A549 (cell line): ENCODE measurements around the gene POMT1. TPM values are rescaled to one million over a fixed set of nuclear protein-coding genes. Genes with fewer than 3 reads are reported as not detected.

Source experiments
- ATAC-seq, 2 experiments: fragments of 200-7000 bp in 1 of 2; fragments of >200 bp in 1 of 2; cut with Nextera tagmentation in 1 of 2; cut with Tn5 transposase in 1 of 2; 3 replicates each; pipeline versions ENCODE4 v1.8.0 to v1.9.1; 2018 to 2020; ENCODE audit warnings: mild to moderate bottlenecking in 1 of 2, moderate library complexity in 1 of 2
- CTCF ChIA-PET: fragments of 300-600 bp; sonication (Branson Sonifier 250); formaldehyde crosslinking; extraction: SDS; loops from one replicate; lab custom pipeline; 2021; ENCODE audit warnings: antibody characterized with exemption, inconsistent platforms; lab: Yijun Ruan, JAX
- POLR2A ChIA-PET: fragments of 350-600 bp; formaldehyde crosslinking; extraction: SDS; loops from one replicate; lab custom pipeline; 2021; ENCODE audit warnings: antibody characterized with exemption, inconsistent platforms; lab: Yijun Ruan, JAX
- DNase-seq, 2 experiments: peaks; one replicate each; pipeline versions ENCODE4 v3.0.0 to v3.0.0-alpha.2; 2011 to 2016; ENCODE audit warnings: low read depth in 1 of 2, low spot score in 1 of 2
- FAIRE-seq: peaks from 2 replicates; lab custom pipeline; 2011; peaks lifted over from hg19 to GRCh38; lab: Jason Lieb, UNC
- H3K27ac ChIP-seq, 2 experiments: fragments of >200 bp; sonication (Bioruptor Twin); formaldehyde crosslinking; 3 replicates each; pipeline ENCODE4 v1.5.1; 2016 to 2017
- H3K4me1 ChIP-seq: fragments of >200 bp; sonication (Bioruptor Twin); formaldehyde crosslinking; 3 replicates; pipeline ENCODE4 v1.6.1; 2016
- H3K4me2 ChIP-seq: fragments of >200 bp; sonication (Bioruptor Twin); formaldehyde crosslinking; 3 replicates; pipeline ENCODE4 v1.6.1; 2016
- H3K4me3 ChIP-seq: fragments of >200 bp; sonication (Bioruptor Twin); formaldehyde crosslinking; 3 replicates; pipeline ENCODE4 v1.5.1; 2016
- H3K9me3 ChIP-seq: fragments of >200 bp; sonication (Bioruptor Twin); formaldehyde crosslinking; 3 replicates; pipeline ENCODE4 v1.6.1; 2016
- CBX8 ChIP-seq: fragments of 200-600 bp; sonication (generic); IDR thresholded peaks from 2 replicates; pipeline ENCODE4 v1.6.1; 2016
- CEBPB ChIP-seq, 2 experiments: fragments of >200 bp in 1 of 2; sonication (Bioruptor Twin) in 1 of 2; formaldehyde crosslinking in 1 of 2; IDR thresholded peaks; 2 replicates each; pipeline ENCODE4 v1.6.1; 2012 to 2016
- EHMT2 ChIP-seq: fragments of 200-600 bp; sonication (generic); IDR thresholded peaks from 2 replicates; pipeline ENCODE4 v1.6.1; 2016; ENCODE audit warnings: antibody characterized with exemption, low read depth, mild to moderate bottlenecking, moderate library complexity
- EP300 ChIP-seq, 2 experiments: fragments of >200 bp; sonication (Bioruptor Twin); formaldehyde crosslinking; IDR thresholded peaks; 2 replicates in 1 of 2; 3 replicates in 1 of 2; pipeline ENCODE4 v1.6.1; 2016 to 2017
- ESRRA ChIP-seq: fragments of 150-350 bp; IDR thresholded peaks from 2 replicates; pipeline ENCODE4 v1.6.1; 2014; ENCODE audit warnings: mild to moderate bottlenecking, low read length, borderline replicate concordance
- FOSL2 ChIP-seq, 2 experiments: fragments of 450-650 bp in 1 of 2; fragments of >200 bp in 1 of 2; sonication (Bioruptor Twin) in 1 of 2; formaldehyde crosslinking; IDR thresholded peaks; 2 replicates each; pipeline versions ENCODE4 v1.5.0 to v1.6.1; 2016 to 2020; ENCODE audit warnings: mild to moderate bottlenecking in 1 of 2, moderate library complexity in 1 of 2
- HOXB5 ChIP-seq: fragments of 250-450 bp; sonication (Bioruptor Pico); IDR thresholded peaks from 2 replicates; pipeline ENCODE4 v1.5.0; 2020; ENCODE audit warnings: mild to moderate bottlenecking, moderate library complexity
- JUN ChIP-seq, 2 experiments: fragments of >200 bp; sonication (Bioruptor Twin); formaldehyde crosslinking; IDR thresholded peaks; 2 replicates in 1 of 2; 3 replicates in 1 of 2; pipeline ENCODE4 v1.6.1; 2016 to 2017
- KDM1A ChIP-seq: fragments of 200-600 bp; sonication (generic); IDR thresholded peaks from 2 replicates; pipeline ENCODE4 v1.6.1; 2016; ENCODE audit warnings: low read depth, mild to moderate bottlenecking
- KDM5A ChIP-seq: fragments of 200-600 bp; sonication (generic); IDR thresholded peaks from 2 replicates; pipeline ENCODE4 v1.6.1; 2016; ENCODE audit warnings: antibody characterized with exemption, mild to moderate bottlenecking
- MAFK ChIP-seq: fragments of 450-650 bp; IDR thresholded peaks from 2 replicates; pipeline ENCODE4 v1.6.1; 2014; ENCODE audit not compliant: partially characterized antibody
- MYC ChIP-seq: IDR thresholded peaks from 2 replicates; pipeline ENCODE4 v1.6.1; 2012; ENCODE audit warnings: mild to moderate bottlenecking, inconsistent platforms, low read length, improper control_type of control experiment, borderline replicate concordance
- NPAS2 ChIP-seq: fragments of 250-450 bp; sonication (Bioruptor Pico); IDR thresholded peaks from 2 replicates; pipeline ENCODE4 v1.8.0; 2022; ENCODE audit warnings: mild to moderate bottlenecking, moderate library complexity, borderline replicate concordance
- RAD21 ChIP-seq, 2 experiments: fragments of >200 bp in 1 of 2; sonication (Bioruptor Twin) in 1 of 2; formaldehyde crosslinking in 1 of 2; IDR thresholded peaks in 1 of 2; conservative IDR thresholded peaks in 1 of 2; 2 replicates in 1 of 2; 3 replicates in 1 of 2; pipeline ENCODE4 v1.6.1; 2012 to 2018; ENCODE audit warnings: inconsistent platforms in 1 of 2
- RFX5 ChIP-seq: fragments of 450-650 bp; IDR thresholded peaks from 2 replicates; pipeline ENCODE4 v1.7.1; 2014; ENCODE audit warnings: antibody characterized with exemption, mild to moderate bottlenecking, moderate library complexity
- RNF2 ChIP-seq: fragments of 200-600 bp; sonication (generic); IDR thresholded peaks from 2 replicates; pipeline ENCODE4 v1.6.1; 2016; ENCODE audit warnings: low read depth, mild to moderate bottlenecking, antibody characterized with exemption, moderate library complexity, borderline replicate concordance
- ZFP36 ChIP-seq: fragments of 450-650 bp; IDR thresholded peaks from 2 replicates; pipeline ENCODE4 v1.6.1; 2014; ENCODE audit warnings: borderline replicate concordance; ENCODE audit not compliant: partially characterized antibody
- WGBS: methylation state at CpG from one replicate; pipeline ENCODE4 v1.1.6; 2017; ENCODE audit errors: missing lambda C conversion rate; 5-methylcytosine and 5-hydroxymethylcytosine counted together
- polyA plus RNA-seq, 4 experiments: library from polyadenylated mRNA; depleted of rRNA in 3 of 4; stranded (reverse); fragments of >200 nt; fragmentation: RNase III in 1 of 4; extraction: RNeasy Plus Mini Kit Qiagen cat#74134 plus additional on column Dnase treatment in 1 of 4; gene quantifications; 2 replicates in 3 of 4; 3 replicates in 1 of 4; pipeline ENCODE4 v1.2.3, GENCODE V29; 2011 to 2017
- TF ChIP-seq, protein P1 (sequence below): fragments of 250-450 bp; sonication (Bioruptor Pico); IDR thresholded peaks from 2 replicates; pipeline ENCODE4 v1.5.0; 2020; ENCODE audit warnings: low read depth, mild to moderate bottlenecking, moderate library complexity
- TF ChIP-seq, protein P2 (sequence below): fragments of 450-650 bp; IDR thresholded peaks from 2 replicates; pipeline ENCODE4 v1.6.1; 2014; ENCODE audit warnings: antibody characterized with exemption
- TF ChIP-seq, protein P3 (sequence below): IDR thresholded peaks from 2 replicates; pipeline ENCODE4 v1.6.1; 2012; ENCODE audit warnings: low read depth, borderline replicate concordance

The POMT1 gene
- polyA plus RNA-seq, 2 of the 4 experiments (the other 2 are of a cell fraction): 16.5 to 17.7 TPM

DNA sequence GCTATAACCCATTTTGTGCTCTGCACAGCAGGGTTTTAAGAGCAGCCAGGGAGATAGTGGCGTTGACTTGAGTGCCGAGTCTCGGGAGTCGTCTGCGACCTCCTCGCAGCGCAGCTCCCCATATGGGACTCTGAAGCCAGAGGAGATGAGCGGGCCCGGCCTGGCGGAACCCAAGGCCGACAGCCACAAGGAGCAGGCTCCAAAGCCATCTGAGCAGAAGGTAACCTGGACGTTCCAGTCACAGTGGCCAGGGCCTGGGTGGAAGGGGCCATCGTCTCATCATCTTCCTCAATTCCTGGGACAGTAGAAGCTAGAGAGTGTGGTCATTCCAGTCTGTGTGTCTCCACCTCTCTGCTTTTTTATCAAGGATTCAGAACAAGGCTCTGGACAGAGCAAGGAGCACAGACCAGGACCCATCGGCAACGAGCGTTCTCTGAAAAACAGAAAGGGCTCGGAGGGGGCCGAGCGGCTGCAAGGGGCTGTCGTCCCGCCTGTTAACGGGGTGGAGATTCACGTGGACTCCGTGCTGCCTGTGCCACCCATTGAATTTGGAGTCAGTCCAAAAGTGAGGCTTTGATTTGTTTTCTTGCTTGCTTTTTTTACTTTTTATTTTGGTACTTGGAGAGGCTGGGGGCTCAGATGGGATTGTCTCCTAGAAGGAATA, 20.2 kb upstream of the POMT1 start:
- TF ChIP-seq NPAS2 (CRISPR knock-in tag): no peak
- TF ChIP-seq, protein P1, sequence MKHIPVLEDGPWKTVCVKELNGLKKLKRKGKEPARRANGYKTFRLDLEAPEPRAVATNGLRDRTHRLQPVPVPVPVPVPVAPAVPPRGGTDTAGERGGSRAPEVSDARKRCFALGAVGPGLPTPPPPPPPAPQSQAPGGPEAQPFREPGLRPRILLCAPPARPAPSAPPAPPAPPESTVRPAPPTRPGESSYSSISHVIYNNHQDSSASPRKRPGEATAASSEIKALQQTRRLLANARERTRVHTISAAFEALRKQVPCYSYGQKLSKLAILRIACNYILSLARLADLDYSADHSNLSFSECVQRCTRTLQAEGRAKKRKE (CRISPR knock-in tag): no peak
- TF ChIP-seq MAFK: no peak
- TF ChIP-seq HOXB5 (CRISPR knock-in tag): no peak
- no peak for TF ChIP-seq KDM1A
- TF ChIP-seq, protein P2, sequence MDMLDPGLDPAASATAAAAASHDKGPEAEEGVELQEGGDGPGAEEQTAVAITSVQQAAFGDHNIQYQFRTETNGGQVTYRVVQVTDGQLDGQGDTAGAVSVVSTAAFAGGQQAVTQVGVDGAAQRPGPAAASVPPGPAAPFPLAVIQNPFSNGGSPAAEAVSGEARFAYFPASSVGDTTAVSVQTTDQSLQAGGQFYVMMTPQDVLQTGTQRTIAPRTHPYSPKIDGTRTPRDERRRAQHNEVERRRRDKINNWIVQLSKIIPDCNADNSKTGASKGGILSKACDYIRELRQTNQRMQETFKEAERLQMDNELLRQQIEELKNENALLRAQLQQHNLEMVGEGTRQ: no peak
- TF ChIP-seq KDM5A: no peak
- no peak for TF ChIP-seq RAD21 (conservative IDR thresholded peaks at IDR 0.05 in 1 of 2, IDR thresholded peaks at IDR 0.05 in 1 of 2)
- TF ChIP-seq FOSL2 (IDR thresholded peaks at IDR 0.05): no peak
- no peak for TF ChIP-seq FOSL2 (CRISPR knock-in tag; IDR thresholded peaks at IDR 0.05)
- TF ChIP-seq CBX8: no peak
- TF ChIP-seq EP300 (IDR thresholded peaks at IDR 0.05): no peak
- TF ChIP-seq, protein P3, sequence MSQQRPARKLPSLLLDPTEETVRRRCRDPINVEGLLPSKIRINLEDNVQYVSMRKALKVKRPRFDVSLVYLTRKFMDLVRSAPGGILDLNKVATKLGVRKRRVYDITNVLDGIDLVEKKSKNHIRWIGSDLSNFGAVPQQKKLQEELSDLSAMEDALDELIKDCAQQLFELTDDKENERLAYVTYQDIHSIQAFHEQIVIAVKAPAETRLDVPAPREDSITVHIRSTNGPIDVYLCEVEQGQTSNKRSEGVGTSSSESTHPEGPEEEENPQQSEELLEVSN: no peak
- no peak for TF ChIP-seq ZFP36
- no peak for TF ChIP-seq JUN (IDR thresholded peaks at IDR 0.05)
- TF ChIP-seq RFX5: no peak
- TF ChIP-seq CEBPB (IDR thresholded peaks at IDR 0.05): no peak
- TF ChIP-seq EHMT2: no peak
- TF ChIP-seq RNF2: no peak
- TF ChIP-seq ESRRA: no peak
- no peak for FAIRE-seq
- Histone ChIP-seq H3K4me1 (no peaks in the 10 kb centered on the region), H3K4me3 (no peak overlapping the region), H3K4me2 (no peak overlapping the region), H3K27ac (no peak overlapping the region), H3K9me3 (no peaks in the 10 kb centered on the region)
- ChIA-PET POLR2A (no interaction called here), CTCF (interaction anchor here (0.6 to 5.8 kb wide), 6 partner anchors 9 to 265 kb away, joined by 3 to 48 read pairs (median 5); no protein-coding TSS in a partner anchor)
- 93% methylated on average over 24 of the region's 24 CpGs for WGBS
- no peak for DNase-seq
- ATAC-seq: no peak

DNA sequence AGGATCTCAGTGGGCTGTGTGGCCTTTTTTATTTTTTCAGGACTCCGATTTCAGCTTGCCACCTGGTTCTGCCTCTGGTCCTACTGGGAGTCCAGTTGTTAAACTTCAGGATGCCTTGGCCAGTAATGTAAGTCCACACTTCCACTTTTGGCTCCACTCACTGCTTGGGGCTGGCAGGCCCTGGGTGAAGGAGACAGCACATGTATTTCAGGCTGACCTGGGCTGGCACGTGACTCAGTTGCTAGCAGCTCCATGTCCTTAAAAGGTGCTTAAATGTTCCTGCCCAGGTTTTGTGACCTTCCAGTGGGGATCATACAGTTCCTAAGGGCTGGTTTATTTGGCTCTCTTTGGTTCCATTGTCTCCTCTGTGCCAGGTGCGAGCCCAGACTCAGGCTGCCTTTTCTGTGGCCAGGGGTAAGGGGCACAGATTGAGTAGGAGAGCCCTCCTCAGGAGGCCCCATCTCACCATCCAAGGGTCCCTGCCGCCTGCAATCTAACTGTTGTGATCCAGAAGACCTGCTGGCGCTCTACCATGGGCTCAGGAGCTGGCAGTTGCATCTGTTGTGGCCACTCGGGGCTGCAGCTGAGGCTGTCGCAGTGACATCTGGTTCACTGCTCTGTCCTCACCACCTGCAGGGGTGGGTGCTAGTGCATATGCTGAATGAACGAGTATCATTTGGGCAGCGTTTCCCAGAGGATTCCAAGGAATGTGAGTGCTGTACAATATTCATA, 19.2 kb upstream of the POMT1 start:
- no peak for TF ChIP-seq MYC
- TF ChIP-seq JUN (IDR thresholded peaks at IDR 0.05): no peak
- CTCF ChIA-PET: no interaction called here
- no peak overlapping the region for H3K4me2 ChIP-seq
- no peak overlapping the region for H3K27ac ChIP-seq
- no peaks in the 10 kb centered on the region for H3K4me1 ChIP-seq
- POLR2A ChIA-PET: no interaction called here
- H3K4me3 ChIP-seq: no peak overlapping the region
- ATAC-seq: no peak
- no peaks in the 10 kb centered on the region for H3K9me3 ChIP-seq
- DNase-seq: no peak
- no peak for FAIRE-seq
- 94% methylated on average over 9 of the region's 9 CpGs for WGBS
